ENCODE measurements around the gene FEM1C.

The FEM1C gene, protein sequence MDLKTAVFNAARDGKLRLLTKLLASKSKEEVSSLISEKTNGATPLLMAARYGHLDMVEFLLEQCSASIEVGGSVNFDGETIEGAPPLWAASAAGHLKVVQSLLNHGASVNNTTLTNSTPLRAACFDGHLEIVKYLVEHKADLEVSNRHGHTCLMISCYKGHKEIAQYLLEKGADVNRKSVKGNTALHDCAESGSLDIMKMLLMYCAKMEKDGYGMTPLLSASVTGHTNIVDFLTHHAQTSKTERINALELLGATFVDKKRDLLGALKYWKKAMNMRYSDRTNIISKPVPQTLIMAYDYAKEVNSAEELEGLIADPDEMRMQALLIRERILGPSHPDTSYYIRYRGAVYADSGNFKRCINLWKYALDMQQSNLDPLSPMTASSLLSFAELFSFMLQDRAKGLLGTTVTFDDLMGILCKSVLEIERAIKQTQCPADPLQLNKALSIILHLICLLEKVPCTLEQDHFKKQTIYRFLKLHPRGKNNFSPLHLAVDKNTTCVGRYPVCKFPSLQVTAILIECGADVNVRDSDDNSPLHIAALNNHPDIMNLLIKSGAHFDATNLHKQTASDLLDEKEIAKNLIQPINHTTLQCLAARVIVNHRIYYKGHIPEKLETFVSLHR

DNA sequence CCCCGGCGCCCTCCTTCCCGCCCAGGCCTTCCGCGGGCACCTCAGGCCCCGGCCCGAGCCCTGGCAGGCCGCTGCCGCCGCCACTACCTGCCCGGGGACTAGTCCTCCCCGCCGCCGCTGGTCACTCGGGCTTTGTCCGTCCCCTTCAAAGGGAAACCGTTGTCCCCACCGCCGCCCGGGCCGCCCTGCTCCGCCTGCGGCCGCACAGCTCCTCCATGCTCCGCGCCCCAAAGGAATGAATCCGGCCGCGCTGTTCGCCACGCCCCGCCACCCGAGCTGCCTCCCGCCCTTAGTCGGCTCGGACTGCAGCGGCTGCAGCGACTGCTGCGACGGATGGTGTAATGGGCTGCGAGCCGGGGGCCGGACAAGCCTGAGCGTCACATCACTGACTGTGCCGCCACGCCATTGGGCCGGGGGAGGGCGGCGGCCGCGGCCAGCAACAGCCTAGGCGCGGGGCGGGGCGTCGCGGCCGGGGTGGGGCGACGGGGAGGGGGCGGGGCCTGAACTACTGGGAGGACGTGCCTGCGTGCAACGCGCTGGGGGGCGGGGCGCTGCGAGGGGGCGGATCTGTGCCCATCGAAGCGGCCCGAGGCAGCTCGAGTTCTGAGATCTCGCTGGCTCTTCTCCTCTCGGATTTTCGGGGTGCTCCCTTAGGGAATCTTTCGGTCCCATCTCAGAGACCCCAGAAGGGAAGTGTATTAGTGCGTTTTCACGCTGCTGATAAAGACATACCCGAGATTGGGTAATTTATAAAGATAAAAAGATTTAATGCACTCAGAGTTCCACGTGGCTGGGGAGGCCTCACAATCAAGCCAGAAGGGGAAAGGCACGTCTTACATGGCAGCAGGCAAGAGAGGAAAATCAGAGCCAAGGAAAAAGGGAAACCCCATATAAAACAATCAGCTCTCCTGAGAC is at the start of gene FEM1C:
FEM1C (minus strand) TSS at position 340 of the 915 bp plus-strand sequence. CDS start 1,282 bp downstream, outside the sequence.
- DNase-seq, result peak; percentile 98

DNA sequence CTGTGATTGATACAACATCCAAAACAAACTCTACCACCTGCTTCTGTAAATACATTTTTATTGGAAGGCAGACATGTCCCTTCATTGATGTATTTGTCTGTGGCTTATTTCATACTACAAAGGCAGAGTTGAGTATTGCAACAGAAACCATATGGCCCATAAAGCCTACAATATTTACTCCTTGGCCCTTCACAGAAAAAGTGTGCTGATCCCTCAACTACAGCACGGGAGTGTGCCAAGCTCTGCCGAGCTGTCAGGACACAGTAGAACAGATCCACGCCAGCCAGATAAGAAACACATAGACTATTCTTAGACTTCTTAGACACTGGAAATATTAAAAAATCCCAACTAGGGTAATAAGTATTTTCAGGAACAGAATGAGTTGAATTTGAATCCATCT is 44.5 kb upstream of the FEM1C start:
- DNase-seq, result no peak

DNA sequence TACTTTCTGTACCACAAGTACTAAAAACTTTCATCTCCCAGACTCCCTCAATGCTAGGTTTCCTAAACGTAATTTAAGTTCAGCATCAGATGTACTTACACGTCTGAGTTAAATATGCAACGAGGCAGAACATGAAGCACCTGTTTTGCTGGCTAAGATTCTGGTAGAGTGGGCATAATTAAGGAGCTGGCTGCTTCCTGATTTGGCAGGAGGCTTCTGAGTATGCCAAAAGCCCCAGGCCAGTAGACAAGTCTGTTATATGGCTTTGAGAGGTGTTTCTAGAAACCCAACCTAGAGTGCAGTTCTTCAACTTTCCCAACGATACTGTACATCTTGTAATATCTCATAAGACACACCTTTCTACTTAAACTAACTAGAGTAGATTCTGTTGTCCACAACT is 44.1 kb upstream of the FEM1C start:
- no peak for DNase-seq

DNA sequence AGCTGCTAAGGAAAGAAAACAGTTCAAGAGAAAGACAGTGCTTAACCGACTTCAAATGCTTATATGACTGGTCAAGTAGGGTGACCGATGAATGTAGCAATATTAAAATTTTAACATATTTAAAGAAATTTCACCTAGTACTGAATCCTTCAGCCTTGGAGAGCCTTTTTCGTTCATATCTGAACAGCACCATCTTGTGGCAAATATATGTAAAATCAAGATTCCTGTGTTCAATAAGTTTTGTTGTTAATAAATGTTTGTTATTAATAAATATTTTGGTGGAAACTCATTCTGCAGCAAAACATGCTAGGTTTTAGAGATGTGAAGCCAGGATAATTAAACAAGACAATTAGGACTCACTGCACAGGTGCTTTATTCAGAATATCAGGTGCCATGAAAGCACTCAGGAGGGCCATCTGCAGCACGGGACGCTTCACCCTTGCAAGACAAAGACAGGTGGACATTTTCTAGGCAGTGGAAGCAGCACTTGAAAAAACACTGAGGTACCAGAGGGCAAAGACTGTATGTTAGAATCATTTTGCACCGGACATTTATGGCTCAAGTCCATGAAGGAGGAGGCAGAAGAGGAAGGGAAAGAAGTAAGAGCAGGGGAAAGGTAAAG is 42.1 kb upstream of the FEM1C start:
- DNase-seq, result peak; percentile 53

DNA sequence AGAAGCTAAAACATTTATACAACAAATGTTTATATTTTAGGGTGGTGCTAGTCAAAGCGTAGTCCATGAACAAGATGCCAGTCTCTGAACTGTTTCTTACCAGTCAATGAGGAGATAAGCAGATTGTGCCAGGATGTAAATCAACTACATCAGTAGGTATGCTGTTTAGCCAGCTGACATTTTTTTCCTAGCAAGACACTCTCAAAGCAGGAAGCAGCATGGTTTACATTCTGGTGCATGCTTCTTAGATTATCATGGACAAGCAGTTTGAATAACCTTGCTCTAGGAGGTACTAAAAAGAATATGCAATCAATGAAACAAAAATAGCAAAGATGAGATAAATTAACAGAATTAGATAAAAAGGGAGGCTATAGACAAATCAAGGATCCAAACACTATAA is 40.7 kb upstream of the FEM1C start:
- no peak for DNase-seq

DNA sequence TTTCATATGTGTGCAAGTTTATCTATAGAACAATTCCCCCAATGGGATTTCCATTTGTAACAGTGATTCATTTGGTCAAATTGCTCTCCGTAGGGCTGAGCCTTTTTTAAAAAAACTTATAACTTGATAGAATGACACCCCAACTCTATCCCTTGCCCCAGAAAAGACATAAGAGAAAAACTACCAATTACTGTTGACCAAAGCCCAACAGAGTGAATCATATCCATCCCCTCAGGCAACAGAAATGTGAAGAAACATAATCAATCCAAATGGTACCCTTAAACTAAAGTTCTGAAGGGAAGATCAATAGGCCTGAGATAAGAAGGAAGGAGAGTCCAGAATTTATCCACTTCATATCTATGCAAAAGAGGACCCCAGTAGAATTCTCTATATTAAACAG is 39.9 kb upstream of the FEM1C start:
- no peak for DNase-seq

DNA sequence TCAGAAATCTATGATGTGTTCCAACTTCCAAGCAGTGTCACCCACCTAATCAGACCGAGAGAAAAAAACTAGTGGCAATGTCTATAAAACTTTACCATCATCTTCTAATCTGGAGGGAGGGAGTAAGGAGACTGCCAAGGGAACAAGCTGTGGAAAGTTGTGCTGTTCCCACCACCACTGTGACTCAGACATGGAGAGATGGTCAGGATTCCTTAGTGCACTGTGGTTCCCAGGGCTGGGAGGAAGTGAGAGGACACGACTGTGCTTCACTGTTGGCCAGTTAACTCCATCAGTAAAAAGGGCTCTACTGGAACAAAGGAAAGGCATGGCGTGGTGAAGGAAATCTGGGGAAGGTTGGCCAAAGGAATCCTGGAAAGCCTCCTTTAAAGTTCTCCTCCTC is 38.9 kb upstream of the FEM1C start:
- DNase-seq, result no peak

DNA sequence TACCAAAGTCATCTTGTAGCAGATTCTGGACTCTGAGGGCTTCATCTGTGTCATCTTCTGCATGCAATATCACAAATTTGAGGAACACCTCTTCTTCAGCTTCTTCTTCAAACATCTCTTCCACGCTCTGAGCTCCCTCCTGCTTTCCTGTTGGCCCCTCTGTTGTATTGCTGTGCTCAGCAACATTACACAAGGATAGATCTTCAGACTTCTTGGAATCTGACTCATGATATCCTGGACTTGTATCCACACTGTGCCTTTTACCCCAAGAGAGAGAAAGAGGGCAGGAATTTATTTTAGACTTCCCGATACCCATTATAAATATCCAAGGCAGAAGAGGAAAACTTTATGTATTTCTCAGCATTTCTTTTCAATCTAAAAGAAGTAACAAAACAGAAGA is 36.4 kb upstream of the FEM1C start:
- DNase-seq, result no peak

DNA sequence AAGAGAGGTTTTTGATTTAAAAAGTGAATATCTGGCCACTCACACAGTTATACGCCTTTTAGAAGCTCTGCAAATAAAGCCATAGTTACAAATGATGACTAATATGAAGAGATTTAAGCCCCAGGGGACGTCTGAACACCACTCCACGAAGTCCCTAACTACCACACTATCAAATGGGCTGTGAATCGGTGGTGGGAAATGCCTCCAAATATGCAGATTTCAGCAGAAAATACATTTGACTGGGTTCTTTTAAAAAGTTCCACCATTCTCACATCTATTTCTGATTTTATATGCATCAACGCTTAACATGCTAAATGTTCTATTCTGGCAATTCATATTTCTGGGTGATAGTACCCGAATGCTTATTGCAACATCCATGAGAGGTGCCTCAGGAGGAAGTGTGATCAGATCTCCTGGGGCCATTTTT is 35.2 kb upstream of the FEM1C start:
- DNase-seq, result no peak

DNA sequence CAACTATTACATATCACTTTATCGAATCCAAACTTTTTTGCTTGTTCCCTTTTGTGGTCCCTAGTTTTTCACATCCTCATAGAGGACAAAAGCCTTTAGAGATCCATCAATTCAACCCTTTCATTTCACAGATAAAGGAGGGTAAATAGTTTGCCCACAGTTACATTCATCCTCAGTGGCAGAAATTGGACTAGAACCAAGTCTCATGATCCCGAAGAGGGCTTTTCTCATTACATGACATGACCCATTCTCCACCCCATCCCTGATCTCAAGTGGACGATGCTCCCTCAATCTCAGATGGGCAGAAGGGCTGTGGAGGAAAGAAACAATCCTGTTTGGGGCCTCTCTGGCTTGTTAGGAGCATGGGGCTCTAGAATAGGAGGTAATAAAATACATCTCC is 34.6 kb upstream of the FEM1C start:
- DNase-seq, result peak; percentile 26

DNA sequence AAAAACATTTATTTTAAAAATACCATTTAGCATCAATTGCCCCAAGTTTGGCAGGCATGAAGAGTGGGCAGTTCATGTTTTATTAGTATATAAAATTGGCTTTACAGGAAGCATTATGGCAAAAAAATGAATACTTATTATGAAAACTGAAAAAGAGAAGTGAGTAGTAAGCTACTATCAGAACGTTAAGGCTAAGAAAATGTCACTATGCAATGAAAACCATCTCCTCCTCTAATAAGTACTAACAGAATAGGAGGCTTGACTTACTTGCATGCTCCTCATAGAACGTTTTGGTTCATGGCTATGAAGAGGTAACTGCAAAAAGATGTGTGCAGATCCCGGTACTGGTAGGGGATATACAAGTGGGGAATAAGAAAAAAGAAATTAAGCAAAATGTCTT is 34.1 kb upstream of the FEM1C start:
- DNase-seq, result no peak

DNA sequence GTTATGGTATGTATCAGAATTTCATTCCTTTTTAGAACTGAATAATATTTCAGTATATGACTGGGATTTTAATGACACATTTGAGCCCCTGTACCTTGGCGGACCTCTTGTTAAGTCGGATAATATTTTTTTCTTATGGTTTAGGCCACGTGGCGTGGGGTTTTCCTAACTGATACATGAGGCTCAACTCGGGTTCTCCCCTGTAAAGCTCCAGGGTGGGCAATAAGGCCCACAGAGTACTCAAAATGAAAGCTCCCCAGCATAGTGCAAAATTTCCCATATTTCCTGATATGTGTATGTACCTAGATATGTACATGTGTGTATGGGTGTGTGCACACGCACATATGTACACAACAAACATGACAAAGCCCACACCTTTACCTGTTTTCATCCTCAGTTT is 33.2 kb upstream of the FEM1C start:
- no peak for DNase-seq

DNA sequence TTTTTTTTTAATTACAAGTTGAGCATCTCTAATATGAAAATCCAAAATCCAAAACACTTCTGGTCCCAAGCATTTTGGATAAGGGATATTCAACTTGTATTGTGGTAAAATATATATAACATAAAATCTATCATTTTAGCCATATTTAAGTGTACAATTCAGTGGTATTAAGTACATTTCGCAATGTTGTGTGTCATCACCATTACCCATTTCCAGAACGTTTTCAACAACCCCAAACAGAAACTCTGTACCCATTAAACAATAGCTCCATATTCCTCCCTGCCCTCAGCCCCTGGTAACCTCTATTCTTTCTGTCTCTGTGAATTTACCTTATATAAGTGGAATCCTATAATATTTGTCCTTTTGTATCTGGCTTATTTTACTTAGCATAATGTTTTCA is 32.8 kb upstream of the FEM1C start:
- no peak for DNase-seq

DNA sequence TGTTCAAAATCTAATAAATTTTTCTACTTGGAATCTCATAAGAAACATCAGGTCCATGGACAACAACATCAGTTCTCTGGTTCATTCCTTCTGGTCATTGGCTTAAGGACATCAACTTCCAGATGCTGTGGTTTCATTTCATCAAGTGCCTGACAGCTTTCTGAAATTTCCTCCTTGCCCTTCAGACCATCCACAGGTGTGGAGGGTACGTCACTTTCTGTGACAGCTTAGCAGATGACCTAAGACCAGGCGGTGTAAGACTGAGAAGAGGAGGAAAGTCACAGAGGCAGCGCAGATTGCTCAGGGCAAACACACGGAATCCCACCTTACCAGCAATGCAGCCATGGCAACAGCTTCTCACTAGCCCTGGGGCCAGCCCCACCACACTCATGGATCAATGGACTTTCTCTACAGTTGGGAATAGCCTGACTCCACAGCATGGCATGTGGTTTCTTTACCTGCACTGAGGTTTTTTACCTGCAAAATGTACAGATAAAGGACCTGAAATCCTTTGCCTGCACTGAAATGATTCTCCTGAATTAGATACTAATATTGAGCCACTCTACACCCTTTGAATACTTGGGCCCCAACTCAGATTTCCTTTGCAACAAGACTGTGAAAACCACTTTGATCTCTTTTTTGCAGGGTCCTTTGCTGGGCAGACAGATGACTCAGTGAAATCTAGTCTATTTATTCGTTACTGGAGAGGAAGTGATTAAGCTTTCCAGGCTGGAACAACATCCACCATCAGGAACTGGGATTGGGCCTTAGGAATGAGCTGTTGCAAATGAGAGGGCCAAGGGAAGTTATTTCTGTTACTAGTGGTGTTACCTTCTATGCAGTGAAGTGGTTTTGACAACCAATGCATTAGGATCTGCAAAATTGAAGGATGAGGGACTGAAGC is 30.8 kb upstream of the FEM1C start:
- DNase-seq, result no peak

DNA sequence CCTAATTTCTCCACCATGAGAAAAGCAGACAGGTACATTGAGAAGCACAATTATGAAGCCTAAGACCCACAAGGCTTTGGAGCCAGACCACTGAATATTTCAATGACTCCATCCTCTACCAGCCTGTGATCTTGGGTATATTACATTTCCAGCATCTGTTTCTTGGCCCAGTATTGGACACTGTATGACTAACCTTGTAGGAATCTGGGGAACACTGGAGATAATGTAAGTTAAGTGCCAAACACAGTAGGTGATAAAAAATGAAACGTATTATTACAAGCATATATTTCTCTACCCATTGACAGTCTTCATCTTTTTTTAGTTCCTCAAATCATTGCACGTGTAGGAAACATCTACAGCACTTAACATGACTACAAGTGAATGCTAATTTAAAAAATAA is 28.6 kb upstream of the FEM1C start:
- DNase-seq, result no peak

DNA sequence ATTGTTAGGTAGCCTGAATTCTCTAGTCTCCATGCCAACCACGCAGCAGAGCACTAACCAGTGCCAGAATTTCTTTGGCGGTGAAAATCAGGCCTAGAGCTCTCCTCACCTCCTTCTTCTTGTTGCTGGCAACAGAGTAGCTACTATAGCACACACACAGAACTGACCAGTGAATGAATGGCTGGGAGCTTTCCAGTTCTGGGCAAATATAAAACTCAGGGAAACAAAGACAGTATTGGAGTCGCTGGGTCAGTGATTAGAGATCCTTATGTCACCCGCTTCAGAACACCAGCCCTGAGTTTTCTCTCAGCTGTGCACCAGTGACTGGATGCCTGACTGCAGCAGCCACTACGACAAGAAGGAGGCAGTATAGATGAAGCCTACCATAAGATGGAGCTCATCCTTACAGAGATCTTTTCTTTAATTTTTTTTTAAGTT is 26.9 kb upstream of the FEM1C start:
- peak; percentile 92 for DNase-seq

DNA sequence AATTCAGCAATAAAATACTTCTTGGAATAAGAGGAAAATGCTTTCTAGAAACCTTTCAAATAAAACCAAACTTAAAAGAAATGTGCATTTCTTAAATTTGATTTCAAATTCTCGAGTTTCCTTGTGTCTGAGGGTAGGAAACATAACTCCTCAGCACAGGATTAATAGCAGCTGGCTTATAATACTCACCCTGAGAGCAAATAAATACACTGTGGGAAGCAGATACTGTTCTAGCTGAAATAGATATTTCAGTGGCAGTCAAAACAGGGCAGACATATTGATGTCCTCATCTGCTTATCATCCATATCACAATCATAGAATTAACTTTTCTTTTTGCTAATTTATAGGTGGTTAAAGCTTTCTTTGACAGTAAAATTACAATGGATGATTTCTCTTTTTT is 24.1 kb upstream of the FEM1C start:
- no peak for DNase-seq

DNA sequence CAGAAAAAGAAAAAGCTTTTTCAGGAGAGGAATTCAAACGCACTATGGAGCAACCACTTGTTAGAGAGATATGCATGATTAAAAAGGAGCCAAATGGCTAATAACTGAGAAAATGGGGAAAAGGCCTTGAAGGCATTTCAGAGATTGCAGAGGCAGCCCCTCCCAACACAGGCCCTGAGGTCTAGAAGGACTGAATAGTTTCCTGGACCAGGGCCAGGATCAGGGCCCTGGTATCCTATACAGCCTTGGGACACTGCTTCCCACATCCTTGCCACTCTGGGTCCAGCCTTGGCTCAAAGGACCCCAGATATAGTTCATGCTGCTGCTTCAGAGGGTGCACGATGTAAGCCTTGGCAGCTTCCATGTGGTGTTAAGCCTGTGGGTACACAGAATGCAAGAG is 20.7 kb upstream of the FEM1C start:
- no peak for DNase-seq

DNA sequence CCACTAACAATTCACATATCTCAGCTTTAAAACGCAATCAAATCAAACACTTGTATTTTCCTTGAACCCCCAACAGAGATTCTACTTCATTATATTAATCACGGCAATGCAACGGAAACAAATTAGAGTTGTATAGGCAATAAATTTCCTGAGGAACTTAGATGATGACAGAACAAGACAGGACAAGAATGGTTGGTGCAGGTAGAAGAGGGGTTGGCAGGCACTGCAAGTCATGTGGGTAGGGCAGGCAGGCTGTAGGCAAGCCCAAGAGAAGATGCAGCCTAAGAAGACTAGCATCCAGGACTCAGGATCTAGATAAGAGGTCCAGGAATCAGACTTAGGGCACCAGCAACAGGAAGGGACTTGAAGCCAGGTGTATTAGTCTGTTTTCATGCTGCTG is 16.6 kb upstream of the FEM1C start:
- no peak for DNase-seq

DNA sequence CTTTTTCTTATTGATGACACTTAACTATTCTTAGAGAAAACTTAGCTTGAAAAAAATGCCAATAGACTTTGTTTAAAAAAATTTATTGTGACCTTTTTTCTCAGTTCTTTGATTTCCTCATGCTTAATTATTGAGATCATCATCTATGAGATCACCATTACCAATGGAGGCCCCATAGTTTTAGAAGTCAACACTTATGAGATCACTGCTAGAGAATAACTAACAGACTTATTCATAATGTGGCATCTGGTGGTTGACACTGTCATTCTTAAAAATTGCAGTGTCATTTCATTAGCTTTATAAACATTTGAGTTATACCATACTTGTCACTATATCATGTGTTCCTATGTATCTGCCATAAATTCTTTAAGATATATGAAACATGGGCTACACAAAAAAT is 14.9 kb upstream of the FEM1C start:
- no peak for DNase-seq

DNA sequence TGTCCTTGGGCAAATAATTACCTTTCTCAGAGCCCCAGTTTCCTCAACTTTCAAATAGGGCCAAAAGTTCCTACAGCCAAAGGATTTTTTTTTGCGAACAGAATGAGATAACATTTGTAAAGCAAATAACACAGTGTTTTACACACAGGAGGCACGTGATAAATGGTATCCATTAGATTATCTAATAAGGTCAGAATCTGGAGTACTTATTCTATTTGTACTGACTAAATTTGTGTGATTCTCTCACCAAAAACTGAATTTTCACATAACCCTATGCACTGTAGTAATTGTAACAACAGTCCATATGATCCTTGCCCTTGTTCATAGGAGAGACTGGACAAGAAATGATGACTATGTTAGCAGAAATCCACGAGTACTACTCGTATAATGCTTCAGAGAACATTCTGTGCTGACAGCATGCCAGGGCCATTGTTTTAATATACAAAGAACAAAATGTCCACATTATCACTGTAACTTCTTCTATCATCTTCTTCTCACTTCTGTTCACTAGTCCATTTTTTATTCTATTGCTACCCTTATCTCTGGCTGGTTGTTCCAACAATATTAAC is 13.9 kb upstream of the FEM1C start:
- DNase-seq, result no peak

All from midbrain (tissue), 1 donor.